Left hindlimb (tissue), 1 donor: ENCODE results near the gene TBX10.
"Not testable (repeated sequence)": the region's sequence is repeated elsewhere in the genome, so short reads cannot be mapped to it uniquely, and the experiment has no call there.

Source experiments
- DNase-seq: peaks from one replicate; pipeline ENCODE4 v3.0.0-alpha.2; 2018

The TBX10 gene

DNA sequence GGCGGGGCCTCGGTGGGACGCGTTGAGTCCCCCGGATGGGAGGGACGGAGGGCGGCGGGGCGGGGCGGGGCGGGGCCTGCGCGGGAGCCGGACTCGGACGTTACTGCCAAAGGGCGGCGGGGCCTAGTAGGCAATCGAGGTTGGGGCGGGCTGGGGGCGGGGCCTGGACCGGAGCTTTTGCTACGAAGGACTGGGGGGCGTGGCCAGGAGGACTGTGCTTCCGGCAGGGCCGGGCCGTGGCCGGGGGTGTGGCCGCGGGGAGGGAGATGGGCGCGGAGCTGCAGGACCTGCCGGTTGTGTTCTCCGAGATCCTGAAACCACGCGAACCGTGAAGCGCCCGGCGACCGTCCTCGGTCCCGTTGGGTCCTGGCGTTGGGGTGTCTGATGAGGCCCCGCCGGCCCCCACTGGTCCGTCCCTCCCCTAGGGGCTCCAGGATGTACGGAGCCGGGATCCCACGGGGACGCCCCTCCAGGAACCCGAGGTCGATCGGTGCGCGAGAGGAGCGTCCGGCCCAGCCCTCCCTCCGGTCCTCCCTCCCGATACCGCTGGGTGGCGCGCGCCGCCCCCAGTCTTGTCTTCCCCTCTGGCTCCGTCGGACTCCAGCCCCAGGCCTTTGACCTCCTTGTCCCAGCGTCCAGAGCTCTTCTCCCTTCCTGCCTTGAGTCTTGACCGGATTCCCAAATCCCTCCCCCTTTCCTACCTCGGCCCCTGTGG lies 9.2 kb downstream of the TBX10 start:
- DNase-seq, result peak; percentile 100

DNA sequence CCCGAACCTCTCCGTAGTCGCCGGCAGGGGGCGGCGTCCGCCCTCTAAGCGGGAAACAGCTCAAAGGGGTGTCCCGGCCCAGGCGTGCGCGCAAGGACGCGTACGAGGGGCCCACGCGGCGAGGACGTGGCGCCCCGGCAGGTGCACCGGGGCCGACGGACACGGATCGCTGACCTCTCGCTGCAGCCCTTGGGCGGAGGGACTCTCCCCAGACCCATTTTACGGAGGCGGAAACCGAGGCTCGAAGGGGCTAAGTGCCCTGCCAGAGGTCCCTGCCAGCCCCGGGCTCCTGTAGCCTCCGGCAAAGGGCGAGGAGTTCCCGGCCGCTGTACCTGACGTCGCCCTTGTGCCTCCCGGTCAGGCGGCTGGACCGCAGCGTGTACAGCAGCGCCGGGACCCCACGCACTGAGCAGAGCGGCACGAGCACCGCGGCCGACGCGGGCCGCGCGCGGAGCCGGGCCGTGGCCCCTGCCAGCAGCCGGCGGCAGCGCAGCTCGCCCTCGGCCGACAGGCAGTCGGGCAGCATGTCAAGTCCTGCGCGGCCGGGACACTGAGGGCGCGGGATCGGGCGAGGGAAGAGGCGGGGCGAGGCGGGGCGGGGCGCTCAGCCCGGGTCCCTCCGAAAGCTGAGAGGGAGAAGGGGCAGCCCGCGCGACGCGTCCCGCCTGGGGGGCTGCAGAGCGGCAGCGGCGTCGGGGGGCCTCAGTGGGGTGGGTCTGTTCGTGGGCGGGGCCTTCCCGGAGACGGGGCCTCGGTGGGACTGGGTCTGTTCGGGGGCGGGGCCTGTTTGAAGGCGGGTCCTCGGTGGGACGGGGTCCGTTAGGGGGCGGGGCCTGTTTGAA lies 10.0 kb downstream of the TBX10 start, which contains the start of gene NUDT8:
Gene NUDT8, minus strand, starts transcription at position 552 of the 842 bp plus-strand sequence. Its CDS starts 26 bp downstream, at position 526.
- DNase-seq, result peak; percentile 85

DNA sequence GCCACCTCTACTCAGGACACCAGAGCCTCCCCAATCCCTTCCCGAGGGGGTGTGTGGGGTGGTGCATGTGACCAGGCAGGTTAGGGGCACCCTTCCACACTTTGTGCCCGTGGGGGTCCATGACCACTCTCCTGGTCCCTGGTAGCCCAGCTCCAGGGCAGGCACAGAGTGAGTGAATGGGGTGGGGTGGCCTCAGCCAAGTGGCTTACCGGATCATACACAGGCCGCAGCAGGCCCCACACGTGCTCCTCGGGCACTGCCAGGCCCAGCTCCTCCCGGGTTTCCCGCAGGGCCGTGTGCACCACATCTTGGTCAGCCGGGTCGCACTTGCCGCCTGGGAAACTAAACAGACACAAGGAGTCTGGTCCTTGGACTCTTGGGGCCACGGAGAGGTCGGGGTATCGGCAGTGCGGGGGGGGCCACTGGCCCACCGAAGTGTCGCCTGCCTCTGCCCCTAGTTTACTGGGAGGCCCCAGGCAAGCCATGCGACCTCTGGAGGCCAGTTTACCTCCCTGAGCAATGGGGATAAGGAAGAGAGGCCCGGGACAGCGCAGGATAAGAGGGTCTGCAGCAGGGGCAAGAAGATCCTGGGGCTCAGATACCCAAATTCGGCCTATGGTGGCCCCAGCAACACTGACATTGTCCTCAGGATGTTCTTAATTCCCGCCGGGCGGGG lies 10.7 kb downstream of the TBX10 start:
- peak; percentile 31 for DNase-seq

DNA sequence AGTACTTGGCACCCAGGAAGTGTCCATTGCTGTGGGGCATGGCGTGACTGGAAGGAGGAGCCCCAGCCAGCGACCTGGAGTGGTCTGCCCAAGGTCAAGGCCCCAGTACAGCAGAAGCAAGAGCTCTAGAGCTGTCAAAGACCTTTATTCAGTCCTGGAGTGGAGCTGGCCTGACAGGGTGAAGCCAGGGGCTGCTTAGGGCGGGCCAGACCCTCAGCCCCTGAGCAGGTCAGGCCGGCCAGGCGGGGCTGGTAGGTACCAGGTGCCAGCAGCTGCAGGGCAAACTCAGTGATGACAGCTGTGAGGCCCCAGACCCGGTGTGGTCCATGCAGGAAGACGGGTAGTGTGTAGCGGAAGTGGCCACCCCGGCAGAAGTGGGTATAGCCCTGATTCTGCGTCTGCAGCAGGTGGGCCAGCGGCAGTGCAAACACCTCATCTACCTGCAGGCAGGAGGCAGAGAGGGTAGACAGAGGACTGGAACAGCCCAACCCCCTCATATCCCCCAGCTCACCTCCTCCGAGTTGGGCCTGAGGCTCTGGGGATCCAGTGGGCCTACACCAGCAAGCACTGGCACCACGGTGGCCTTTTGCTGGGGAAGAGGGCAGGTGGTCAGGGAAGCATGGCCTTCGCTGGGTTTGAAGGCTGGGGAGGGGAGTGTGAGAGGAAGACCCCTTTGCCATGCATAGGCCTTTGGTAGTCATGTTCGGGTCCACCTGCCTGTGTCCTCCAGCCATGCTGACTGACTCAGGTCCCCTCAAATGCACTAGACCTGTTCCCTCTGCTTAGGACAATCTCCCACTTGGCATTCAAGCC lies 11.5 kb downstream of the TBX10 start:
- peak; percentile 31 for DNase-seq

DNA sequence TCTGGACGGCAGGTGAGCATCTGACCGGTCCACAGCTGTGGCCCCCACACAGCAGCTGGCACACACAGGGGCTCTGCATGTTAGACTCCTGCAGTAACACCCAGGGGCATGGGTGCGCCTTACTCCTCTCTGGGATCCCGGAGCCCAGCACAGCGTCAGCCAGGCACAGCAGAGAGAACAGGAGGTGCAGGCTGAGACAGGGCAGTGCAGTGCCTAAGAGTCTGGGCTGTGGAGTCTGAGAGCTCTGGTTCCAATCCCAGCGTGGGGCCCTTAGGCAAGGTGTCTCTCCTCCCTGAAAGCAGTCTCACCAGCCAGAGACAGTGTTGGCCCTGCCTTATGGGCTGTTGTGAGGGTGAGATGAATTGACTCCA lies 12.1 kb downstream of the TBX10 start:
- DNase-seq, result no peak

DNA sequence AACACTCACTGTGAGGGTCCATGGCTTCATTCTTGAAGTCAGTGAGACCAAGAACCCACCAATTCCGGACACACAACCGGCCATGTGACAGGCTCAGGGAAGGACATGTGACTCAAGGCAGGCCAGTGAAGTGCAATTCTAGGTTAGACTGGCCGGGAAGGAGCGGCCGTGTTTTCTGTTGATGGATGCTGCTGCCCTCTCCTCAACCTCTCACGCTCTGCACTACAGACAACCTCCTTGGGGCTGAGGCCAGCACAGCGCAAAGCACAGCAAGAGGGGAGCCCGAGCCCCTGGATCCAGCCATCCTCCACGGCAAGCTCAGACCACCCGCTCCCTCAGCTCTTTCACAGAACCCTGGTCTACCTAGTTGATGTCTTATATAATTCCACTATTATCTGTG lies 12.6 kb downstream of the TBX10 start:
- DNase-seq, result peak; percentile 17

DNA sequence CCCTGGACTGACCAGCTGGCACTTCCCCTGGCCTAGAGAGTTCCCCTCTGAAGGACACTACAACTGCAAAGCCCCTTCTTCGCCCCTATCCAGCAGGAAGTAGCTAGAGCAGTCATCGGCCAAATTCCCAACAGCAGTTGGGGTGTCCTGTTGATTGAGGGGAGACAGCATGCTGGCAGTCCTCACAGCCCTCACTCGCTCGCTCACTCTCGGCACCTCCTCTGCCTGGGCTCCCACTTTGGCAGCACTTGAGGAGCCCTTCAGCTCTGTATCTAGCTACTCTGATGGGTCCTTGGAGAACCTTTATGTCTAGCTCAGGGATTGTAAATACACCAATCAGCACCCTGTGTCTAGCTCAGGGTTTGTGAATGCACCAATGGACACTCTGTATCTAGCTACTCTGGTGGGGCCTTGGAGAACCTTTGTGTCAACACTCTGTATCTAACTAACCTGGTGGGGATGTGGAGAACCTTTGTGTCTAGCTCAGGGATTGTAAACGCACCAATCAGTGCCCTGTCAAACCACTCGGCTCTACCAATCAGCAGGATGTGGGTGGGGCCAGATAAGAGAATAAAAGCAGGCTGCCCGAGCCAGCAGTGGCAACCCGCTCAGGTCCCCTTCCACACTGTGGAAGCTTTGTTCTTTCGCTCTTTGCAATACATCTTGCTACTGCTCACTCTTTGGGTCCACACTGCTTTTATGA lies 13.3 kb downstream of the TBX10 start:
- peak; percentile 13 for DNase-seq

DNA sequence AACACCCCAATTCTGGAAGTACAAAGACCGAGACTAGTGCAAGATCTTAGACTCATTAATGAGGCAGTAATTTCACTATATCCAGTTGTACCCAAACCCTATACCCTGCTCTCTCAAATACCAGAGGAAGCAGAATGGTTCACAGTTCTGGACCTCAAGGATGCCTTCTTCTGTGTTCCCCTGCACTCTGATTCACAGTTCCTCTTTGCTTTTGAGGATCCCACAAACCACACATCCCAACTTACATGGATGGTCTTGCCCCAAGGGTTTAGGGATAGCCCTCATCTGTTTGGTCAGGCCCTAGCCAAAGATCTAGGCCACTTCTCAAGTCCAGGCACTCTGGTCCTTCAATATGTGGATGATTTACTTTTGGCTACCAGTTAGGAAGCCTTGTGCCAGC lies 15.8 kb downstream of the TBX10 start:
- DNase-seq, result not testable (repeated sequence)

DNA sequence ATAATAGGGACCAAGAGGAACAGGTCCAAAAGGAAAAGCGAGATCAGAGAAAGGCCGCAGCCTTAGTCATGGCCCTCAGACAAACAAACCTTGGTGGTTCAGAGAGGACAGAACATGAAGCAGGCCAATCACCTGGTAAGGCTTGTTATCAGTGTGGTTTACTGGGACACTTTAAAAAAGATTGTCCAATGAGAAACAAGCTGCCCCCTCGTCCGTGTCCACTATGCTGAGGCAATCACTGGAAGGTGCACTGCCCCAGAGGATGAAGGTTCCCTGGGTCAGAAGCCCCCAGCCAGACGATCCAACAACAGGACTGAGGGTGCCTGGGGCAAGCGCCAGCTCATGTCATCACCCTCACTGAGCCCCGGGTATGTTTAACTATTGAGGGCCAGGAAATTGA lies 16.7 kb downstream of the TBX10 start:
- DNase-seq, result not testable (repeated sequence)

DNA sequence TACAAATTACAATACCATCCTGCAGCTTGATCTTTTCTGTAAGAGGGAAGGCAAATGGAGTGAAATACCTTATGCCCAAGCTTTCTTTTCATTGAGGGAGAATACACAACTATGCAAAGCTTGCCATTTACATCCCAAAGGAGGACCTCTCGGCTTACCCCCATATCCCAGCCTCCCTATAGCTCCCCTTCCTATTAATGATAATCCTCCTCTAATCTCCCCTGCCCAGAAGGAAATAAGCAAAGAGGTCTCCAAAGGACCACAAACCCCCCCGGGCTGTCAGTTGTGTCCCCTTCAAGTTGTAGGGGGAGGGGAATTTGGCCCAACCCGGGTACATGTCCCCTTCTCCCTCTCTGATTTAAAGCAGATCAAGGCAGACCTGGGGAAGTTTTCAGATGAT lies 17.6 kb downstream of the TBX10 start:
- not testable (repeated sequence) for DNase-seq

DNA sequence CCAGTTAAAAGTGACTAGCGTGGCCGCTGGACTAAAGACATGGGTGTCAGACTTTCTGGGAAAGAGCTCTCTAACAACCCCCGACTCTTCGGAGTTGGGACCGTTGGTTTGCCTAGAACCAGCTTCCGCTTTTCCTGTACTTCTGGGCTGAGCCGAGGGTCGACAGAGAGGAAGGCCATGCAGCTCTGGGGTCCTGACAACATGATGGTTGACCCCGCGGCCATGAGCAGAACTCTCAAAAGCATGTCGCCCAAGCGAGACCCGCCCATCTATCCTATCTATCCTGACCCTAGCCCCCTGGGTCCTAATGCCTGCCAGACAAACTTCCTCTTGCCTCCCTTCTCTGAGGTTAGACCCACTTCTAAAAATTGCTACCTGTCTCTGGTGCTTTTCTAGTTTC lies 18.9 kb downstream of the TBX10 start:
- not testable (repeated sequence) for DNase-seq

DNA sequence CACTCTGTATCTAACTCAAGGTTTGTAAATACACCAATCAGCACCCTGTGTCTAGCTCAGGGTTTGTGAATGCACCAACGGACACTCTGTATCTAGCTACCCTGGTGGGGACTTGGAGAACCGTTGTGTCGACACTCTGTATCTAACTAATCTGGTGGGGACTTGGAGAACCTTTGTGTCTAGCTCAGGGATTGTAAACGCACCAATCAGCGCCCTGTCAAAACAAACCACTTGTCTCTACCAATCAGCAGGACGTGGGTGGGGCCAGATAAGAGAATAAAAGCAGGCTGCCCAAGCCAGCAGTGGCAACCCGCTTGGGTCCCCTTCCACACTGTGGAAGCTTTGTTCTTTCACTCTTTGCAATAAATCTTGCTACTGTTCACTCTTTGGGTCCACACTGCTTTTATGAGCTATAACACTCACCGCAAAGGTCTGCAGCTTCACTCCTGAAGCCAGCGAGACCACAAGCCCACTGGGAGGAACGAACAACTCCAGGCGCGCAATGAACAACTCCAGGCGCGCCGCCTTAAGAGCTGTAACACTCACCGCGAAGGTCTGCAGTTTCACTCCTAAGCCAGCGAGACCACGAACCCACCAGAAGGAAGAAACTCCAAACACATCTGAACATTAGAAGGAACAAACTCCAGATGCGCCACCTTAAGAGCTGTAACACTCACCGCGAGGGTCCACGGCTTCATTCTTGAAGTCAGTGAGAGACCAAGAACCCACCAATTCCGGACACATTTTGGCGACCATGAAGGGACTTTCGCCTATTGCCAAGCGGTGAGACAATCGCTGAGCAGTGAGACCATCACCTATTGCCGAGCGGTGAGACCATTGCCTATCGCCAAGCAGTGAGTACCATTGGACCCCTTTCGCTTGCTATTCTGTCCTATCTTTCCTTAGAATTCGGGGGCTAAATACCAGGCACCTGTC lies 19.6 kb downstream of the TBX10 start:
- not testable (repeated sequence) for DNase-seq

DNA sequence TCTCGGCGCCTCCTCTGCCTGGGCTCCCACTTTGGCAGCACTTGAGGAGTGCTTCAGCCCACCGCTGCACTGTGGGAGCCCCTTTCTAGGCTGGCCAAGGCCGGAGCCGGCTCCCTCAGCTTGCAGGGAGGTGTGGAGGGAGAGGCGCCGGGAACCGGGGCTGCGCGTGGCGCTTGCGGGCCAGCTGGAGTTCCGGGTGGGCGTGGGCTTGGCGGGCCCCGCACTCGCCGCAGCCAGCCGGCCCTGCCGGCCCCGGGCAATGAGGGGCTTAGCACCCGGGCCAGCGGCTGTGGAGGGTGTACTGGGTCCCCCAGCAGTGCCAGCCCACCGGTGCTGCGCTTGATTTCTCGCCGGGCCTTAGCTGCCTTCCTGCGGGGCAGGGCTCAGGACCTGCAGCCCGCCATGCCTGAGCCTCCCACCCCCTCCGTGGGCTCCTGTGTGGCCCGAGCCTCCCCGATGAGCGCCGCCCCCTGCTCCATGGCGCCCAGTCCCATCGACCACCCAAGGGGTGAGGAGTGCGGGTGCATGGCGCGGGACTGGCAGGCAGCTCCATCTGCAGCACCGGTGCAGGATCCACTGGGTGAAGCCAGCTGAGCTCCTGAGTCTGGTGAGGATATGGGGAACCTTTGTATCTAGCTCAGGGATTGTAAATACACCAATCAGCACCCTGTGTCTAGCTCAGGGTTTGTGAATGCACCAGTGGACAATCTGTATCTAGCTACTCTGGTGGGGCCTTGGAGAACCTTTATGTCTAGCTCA lies 20.5 kb downstream of the TBX10 start:
- DNase-seq, result not testable (repeated sequence)

DNA sequence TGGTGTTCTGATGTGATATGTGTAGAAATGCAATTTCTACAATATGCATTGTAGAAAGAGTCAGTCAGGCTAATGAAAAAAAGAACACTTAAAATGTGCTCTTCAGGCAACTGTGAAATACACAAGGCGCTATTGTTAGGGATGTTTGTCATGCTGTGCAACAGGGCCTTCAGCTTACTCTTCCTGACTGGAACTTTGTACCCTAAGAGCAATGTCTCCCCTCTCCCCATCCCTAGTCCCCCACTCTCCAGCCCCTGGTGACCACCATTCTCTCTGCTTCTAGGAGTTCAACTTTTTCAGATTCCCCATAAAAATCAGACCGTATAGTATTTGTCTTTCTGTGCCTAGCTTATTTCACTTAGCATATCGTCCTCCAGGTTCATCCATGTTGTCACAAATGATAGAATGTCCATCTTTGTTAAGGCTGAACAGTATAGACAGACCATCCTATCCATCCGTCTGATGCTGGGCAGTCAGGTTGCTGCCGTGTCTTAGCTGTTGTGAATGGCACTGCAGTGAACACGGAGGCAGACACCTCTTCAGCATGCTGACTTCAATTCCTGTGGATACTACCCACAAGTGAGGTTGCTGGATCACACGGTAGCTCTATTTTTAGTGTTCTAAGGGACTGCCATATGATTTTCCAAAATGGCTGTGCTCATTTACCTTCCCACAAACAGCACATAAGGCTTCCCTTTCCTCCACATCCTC lies 22.2 kb downstream of the TBX10 start:
- no peak for DNase-seq

DNA sequence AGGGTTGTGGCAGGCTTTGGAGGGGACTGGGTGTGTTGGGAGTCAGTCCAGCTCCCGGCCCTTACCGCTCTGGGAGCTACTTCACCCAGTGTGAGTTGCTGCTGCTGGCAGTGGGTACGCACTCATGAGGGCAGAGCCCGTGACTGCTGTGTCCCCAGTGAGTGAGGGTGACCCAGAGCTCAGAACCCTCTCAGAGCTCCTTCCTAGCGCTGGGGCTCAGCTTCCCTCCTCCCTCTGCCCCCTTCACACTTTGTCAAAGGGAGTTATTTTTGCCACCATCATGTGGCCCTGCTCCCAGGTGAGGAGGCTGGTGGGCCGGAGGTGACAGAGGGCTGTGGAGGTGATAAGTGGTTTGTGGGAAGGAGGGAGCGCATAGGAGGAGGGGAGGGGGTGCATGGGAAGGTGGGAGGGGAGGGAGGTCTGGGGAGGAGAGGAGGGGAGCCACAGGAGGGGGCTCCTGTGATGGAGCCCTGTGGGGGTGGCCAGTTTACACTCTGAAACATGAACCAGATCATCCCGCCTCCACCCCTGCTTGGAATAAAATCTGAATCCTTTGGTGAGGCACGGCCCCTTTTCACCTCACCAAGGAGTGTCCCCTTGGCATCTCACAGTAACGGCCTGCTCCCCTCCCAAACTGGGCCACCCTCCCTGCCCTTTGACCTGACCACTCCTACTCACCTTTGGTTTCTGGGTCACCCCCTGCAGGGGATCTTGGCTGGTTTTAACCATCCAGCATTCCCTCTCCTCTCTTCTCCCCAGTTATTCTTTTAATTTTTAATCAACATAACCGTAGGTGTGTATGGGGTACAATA lies 22.9 kb downstream of the TBX10 start:
- no peak for DNase-seq

DNA sequence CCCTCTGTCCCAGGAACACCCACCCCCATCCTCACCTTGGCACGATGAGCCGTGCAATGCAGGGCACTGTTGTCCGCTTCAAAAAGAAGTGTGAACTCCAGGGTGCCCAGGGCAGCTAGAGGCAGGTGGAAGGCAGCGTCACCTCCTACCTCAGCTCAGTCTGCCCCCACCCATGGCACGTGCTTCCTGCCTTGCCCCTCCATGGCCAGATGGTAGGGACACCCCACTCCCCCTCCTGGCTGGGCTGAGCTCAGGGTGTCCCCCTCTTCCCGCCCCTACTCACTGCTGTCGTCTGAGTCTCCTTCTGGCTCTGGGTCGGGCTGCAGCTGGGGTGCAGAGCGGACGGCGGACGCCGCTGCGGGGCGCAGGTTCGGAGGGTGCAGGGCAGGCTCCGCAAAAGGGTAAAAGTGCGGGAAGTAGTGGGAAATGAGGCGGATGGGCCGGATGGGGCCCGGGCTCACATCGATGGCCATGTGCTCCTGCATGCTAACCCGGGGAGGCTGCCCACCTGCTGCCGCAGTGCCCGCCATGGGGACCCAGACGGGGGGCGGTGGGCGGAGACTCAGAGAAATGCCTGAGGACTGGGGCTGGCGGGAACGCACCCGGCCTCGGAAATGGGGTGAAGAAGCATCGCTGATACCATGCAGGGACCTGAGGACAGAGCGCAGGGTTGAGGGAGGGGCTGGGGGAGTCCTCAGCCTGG lies 23.7 kb downstream of the TBX10 start:
- no peak for DNase-seq
